HFFc6 (cell line): Measurements from ENCODE around the gene RPN1. TPM values are rescaled to one million over a fixed set of nuclear protein-coding genes. Genes with fewer than 3 reads are reported as not detected.
A peak's percentile ranks its signal among the peaks of the same experiment; 100 is the strongest.

Experiments
- DNase-seq: peaks from one replicate; pipeline ENCODE4 v3.0.0-alpha.2; 2018
- H3K27ac Mint-ChIP-seq: 2 replicates; pipeline ENCODE4 v1.8.0; 2020; ENCODE audit warnings: mild to moderate bottlenecking, mixed read lengths
- H3K27me3 Mint-ChIP-seq: 2 replicates; pipeline ENCODE4 v1.8.0; 2021; ENCODE audit warnings: mild to moderate bottlenecking, moderate library complexity, mixed read lengths; ENCODE audit not compliant: insufficient read depth
- H3K36me3 Mint-ChIP-seq: 2 replicates; pipeline ENCODE4 v1.8.0; 2021; ENCODE audit warnings: low read depth, mixed read lengths
- H3K4me1 Mint-ChIP-seq: 2 replicates; pipeline ENCODE4 v1.8.0; 2020; ENCODE audit warnings: low read depth, mixed read lengths
- H3K4me3 Mint-ChIP-seq: 2 replicates; pipeline ENCODE4 v1.8.0; 2020; ENCODE audit warnings: mild to moderate bottlenecking, moderate library complexity, mixed read lengths
- H3K9me3 Mint-ChIP-seq: 2 replicates; pipeline ENCODE4 v1.8.0; 2020; ENCODE audit warnings: mild to moderate bottlenecking, mixed read lengths
- CTCF ChIP-seq: fragments of 200-600 bp; sonication (generic); IDR thresholded peaks from 2 replicates; pipeline ENCODE4 v1.5.0; 2021; ENCODE audit warnings: antibody characterized with exemption, mild to moderate bottlenecking
- total RNA-seq, 6 experiments: library from RNA; stranded (reverse); fragmentation: NEBNext Ultra II Directional; extraction: Animal tissue kit (Norgen Biotek cat#: 25700); gene quantifications; 2 replicates in 1 of 6; 3 replicates in 5 of 6; pipeline ENCODE4 v1.2.3, GENCODE V29; 2021

The RPN1 gene
- total RNA-seq, 6 experiments from 2014 or later, result 277 to 332 (median 315) TPM

- H3K36me3 Mint-ChIP-seq, result no peaks in the 10 kb centered on the region
- H3K27ac Mint-ChIP-seq, result no peak overlapping the region
- H3K9me3 Mint-ChIP-seq, result no peaks in the 10 kb centered on the region
- no peak for DNase-seq
- H3K27me3 Mint-ChIP-seq, result peaks cover 36% of the 10 kb centered on the region
- no peak overlapping the region for H3K4me3 Mint-ChIP-seq
- TF ChIP-seq CTCF, result peak; percentile 65
- peaks cover 7% of the 10 kb centered on the region; the same call in 1 of the 2 replicates for H3K4me1 Mint-ChIP-seq
Measured at GRCh38 chr3:128572644-128573105, 77.9 kb downstream of the RPN1 start.

- no peaks in the 10 kb centered on the region for H3K36me3 Mint-ChIP-seq
- no peak overlapping the region for H3K4me3 Mint-ChIP-seq
- no peak overlapping the region for H3K27ac Mint-ChIP-seq
- no peaks in the 10 kb centered on the region for H3K9me3 Mint-ChIP-seq
- TF ChIP-seq CTCF, result no peak
- DNase-seq, result no peak
- H3K4me1 Mint-ChIP-seq, result peaks cover 7% of the 10 kb centered on the region; the same call in 1 of the 2 replicates
- peaks cover 36% of the 10 kb centered on the region for H3K27me3 Mint-ChIP-seq
Measured at GRCh38 chr3:128572013-128572412, 78.6 kb downstream of the RPN1 start.

Other genes starting within 250 kb of the RPN1 start
- not detected for gene DNAJB8, start 183.9 kb downstream of the RPN1 start, total RNA-seq
- gene GATA2, start 157.6 kb downstream of the RPN1 start, total RNA-seq, result 10 to 100 TPM; 71.0 to 97.5 (median 79.6) TPM
- gene RAB7A, start 75.4 kb upstream of the RPN1 start, total RNA-seq, result 100 to 1,000 TPM; 311 to 355 (median 323) TPM
- 10 to 100 TPM; 37.5 to 47.1 (median 45.1) TPM for gene ACAD9, start 228.8 kb upstream of the RPN1 start, total RNA-seq